D341Med (cell line): ENCODE measurements around the gene ITPR3.

Source experiments
- DNase-seq: peaks from one replicate; pipeline ENCODE4 v3.0.0; 2012; ENCODE audit warnings: low spot score

Gene ITPR3

DNA sequence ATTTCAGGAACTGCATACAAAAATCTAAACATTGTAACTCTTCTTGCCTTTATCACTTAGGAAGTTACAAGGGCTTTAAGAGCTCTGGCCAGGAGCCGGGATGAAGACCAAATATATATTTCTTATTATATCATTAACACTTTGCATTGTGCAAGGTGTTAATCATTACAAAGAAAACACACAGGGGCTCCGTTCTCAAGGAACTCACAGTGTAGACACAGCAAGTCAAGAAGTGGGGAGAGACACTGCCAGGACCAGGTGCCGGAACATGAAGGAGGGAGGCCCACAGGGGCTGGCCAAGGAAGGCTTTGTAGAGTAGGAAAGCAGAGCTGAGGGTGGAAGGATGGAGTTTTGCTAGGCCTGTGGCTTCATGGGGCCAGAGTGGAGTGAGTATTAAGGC is 17.4 kb downstream of the ITPR3 start:
- no peak for DNase-seq

DNA sequence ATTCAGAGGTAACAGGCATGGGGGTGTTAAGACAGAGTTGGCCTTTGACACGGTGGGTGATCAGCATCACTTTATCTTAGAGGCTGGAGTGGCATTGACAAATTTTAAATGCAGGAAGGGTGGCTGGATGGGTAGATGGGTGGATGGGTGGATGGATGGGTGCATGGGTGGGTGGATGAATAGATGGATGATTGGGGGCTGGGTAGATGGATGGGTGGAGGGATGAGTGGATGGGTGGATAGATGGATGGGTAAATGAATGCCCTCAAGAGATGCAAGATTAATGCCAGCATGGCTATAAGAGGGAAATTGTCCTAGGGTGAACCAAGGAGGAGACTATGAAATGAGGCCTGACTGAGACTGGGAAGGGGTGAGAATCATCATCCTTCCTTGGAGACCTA is 18.4 kb downstream of the ITPR3 start:
- no peak for DNase-seq

DNA sequence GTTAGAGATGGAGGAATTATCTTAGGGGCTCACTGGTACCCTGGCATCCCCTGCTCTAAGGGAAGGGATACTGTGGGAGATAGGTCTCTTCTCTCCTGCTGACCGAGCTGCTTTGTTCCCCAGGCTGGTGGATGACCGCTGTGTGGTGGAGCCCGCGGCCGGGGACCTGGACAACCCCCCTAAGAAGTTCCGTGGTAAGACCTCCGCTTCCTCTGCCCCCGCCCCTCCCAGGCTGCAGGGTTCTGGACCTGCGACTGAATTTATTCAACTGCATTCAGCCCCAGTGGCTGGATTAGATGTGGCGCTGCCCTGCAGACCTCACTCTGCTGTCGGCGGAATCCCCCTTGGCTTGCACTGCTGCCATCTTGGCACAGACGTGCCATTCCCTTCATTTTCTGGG is 19.2 kb downstream of the ITPR3 start:
- no peak for DNase-seq

DNA sequence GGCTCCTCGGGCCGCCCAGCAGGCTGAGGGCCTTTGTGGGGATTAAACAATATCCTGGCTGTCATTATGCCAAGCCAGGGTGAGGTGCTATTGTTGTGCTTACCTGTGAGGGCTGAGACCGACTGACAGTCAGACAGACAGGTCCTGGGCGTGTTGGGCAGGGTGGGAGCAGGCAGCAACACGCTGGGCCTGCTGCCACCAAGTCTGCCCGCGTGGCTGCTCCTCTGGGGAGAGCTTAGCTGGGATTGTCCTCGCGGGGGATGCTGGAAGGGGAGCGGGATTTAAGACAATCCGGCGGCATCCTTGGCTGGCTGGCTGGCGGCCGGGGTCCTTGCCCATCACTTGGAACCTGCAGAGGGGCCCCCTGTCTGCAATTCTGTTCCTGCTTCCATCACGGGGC is 20.0 kb downstream of the ITPR3 start:
- peak; percentile 81 for DNase-seq

DNA sequence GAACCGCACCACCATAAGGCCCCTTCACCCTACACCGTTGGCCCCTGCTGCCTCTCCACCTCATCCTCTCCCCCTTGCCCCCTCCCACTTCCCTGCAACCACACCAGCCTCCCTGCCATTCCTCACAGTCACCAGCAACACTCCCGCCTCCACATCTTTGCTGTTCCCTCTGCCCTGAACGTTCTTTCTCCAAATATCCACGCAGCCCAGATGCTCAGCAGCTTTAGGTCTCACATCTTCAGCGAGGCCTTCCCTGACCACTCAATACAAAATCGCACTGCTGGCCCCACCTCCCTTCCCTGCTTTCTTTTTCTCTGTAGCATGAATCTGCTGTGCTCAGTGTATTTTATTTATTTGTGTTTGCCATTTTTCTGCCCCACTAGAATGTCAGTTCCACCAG is 20.5 kb downstream of the ITPR3 start:
- DNase-seq, result no peak

DNA sequence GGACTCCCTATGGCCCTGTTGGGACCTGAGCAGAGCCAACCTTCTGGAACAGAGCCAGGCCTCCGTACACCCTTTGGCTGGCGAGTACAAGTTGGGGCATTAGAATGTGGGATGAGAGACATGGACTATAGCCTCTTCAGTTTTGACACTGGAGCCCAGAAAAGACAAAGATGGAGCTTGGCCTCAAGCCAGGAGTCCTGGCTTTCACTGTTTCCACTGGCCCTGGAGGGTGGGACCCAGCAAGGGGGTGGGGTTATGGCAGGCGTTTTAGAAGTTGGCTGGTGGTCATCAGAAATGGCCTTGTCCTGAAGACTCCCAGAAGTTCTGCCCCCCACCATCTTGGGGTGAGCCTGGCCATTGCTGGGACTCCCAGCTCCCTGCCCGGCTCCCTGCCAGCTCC is 21.8 kb downstream of the ITPR3 start:
- DNase-seq, result no peak

DNA sequence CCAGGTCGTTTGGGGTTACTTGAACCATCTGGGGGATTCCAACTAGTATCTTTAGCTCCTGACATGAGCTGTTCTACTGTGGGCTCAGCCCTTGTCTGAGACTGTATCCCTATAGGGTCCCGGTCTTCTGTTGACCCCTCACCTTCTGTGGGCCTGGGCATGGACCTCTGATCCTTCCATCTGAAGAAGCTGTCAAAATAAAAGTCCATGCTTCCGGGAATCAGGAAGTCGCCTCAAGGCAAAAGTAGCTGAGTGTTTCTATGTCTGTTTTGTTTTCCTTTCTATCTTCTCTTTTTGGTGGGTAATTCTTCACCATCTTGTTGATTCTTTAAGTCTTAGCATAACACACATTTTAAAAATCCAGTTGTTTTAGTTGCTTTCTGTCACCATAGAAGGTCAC is 30.3 kb downstream of the ITPR3 start:
- DNase-seq, result no peak

DNA sequence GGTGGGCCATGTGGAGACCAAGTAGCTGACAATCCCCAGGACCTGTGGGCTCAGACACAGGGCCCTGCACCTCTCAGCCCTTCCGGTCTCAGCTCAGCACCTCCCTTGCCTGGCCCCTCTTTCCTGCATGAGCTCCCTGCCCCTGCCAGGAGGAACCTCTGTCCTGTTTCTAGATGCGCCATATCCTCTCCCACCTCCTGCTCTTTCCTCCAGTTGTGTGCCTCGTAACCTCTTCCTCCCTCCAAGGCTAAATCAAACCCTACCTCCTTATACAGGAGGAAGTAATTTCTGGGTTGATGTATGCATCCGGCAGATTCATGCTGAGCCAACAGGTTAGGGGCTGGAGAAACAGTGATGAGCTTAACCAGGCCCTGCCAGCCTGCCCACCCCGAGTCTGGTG is 30.9 kb downstream of the ITPR3 start:
- DNase-seq, result no peak

DNA sequence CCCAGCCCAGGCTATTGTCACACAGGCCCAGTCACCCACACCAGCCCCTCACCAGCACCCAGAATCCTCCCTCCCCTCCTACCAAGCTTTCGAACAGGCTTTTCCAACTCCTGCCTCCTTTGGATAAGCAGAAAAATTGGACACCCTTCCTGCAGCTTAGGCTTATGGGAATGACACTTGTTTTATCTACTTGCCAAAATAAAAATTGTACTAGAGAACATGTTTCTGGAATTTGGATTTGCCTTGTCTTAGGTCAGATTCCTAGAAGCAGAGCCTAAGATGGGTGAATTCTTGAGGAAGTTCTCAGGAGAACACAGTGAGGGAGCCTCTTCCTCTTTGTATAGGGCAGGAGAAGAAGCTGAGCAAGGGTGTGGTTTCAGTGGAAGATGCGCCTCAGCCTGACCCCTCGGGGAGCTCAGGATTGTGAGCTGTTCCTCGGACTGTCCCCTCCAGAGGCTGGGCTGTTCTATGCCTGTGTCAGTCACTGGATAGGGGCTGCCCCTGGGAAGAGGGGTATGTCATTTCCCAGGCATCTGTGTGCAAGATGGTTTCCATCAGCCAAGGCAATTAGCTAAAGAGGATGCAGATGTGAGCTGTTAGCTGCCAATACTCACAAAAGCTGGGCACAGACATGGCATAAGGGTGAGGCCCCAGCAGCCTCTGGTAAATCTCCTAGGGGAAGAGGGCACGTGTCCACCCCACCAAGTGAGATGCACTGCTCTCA is 33.9 kb downstream of the ITPR3 start:
- no peak for DNase-seq

DNA sequence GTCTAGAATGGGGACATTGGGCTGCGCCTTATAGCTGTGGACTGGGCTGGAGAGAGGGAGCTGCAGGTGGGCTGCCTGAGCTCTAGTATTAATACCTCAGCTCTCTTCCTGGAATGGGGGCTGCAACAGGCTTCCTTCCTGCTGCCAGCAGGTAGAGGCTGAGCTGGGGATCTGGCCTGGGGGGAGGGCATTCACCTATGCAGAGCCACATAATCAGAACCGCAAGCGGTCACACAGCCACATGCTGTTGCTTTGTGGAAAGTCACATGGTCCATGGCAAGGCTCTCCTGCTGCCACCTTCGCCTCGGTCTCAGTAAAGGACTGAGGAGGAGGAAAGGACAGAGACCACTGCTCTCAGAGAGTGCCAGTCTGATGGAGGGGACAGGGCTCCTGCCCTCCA is 35.7 kb downstream of the ITPR3 start:
- DNase-seq, result no peak

DNA sequence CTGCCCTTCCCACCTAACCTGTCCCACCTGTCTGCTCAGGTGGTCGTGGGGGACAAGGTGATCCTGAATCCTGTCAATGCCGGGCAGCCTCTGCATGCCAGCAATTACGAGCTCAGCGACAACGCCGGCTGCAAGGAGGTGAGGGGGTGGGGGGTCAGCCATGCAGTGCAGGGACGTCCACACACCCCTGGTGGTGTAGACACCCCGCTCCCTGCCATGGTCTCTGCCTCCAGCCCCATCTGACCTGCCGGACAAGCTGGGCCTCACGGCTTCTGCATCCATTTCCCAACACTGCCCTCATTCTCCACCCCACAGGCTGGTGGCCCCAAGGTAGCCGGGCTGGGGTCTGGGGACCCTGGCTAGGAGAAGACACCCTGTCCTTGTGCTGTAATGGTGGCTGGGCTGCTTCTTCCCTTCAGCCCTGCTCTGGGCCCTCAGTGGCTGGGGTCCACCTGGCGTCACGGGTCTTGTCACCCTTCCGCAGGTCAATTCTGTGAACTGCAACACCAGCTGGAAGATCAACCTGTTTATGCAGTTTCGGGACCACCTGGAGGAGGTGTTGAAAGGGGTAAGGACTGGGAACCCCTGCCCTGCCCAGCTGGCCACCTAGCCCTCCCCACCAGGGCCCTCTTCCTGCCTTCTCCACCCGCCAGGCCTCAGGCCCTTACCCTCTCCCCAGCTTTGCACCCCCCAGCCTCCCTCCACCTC is 38.0 kb downstream of the ITPR3 start:
- DNase-seq, result no peak

DNA sequence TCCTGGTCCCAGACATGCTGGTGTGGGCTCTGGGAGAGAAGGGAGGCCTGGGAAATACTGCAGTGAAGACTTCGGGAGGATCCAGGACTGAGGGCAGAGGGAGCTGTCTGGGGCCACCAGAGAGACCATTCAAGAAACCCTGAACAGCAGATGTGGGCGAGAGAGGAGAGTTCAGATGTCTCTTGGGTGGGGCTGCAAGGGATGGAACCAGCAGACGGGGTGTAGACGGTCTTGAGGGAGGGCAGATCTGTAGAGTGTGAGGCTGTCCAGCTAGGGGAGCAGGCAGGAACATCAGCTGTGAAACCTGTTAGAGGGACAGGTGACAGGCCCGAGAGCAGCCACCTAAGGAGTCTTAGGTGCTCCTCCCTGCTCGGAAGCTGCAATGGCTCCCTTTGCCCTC is 38.9 kb downstream of the ITPR3 start:
- no peak for DNase-seq

DNA sequence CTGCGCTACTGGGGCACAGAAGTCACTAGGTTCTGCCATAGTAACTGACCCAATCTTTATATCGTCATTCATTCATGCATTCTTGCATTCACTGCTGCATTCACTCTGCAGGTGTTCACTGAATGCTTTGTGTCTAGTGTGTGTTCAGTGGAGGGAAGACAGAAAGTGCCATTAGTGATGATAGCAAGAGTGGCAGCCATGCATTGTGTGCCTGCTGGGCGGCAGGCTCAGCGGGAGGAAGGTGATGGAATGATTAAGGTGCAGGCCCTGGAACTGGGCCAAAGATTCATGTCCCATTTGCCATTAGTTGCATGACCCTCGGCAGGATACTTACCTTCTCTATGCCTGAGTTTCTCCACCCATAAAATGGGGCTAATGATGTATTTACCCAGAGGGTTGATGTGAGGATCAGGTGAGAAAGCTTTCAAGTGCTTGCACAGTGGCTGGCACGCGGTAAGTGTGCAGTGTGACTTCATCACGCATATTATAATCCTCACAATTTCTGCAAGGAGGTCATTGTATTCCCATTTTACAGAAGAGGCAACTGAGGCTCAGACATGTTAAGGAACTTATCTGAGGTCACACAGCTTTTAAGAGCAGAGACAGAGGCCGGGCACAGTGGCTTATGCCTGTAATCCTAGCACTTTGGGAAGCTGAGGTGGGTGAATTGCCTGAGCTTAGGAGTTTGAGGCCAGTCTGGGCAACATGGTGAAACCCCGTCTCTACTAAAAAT is 40.1 kb downstream of the ITPR3 start:
- no peak for DNase-seq

DNA sequence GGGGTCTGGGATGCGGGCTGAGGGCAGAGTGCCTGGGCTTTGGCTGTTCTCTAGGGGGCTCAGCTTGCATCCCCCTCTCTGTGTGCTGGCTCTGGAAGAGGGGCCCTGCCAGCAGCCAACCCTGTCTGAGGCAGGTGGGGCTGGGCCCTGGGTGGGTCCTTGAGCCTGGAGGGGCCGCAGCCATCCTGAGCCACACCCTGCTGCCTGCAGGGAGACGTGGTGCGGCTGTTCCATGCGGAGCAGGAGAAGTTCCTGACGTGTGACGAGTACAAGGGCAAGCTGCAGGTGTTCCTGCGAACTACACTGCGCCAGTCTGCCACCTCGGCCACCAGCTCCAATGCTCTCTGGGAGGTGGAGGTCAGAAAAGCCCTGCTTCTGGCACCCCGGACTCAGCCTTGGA is 41.2 kb downstream of the ITPR3 start:
- DNase-seq, result no peak

DNA sequence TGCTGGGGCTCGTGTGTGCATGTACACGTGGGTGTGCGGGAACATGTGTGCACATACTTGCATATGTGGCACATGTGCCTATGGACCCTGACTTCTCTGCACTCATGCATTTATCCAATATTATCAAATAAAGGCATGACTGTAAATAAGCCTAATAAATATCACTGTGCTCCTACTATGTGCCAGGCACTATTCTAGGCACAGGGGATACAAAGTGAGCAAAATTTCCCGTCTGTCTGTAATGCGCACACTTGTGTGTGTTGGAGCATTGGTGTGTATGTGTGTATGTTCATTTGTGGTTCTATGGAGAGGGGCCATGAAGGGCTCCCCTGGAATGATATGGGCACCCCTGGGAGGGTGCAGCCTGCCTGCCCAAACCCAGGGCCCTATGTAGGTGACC is 41.9 kb downstream of the ITPR3 start:
- no peak for DNase-seq

DNA sequence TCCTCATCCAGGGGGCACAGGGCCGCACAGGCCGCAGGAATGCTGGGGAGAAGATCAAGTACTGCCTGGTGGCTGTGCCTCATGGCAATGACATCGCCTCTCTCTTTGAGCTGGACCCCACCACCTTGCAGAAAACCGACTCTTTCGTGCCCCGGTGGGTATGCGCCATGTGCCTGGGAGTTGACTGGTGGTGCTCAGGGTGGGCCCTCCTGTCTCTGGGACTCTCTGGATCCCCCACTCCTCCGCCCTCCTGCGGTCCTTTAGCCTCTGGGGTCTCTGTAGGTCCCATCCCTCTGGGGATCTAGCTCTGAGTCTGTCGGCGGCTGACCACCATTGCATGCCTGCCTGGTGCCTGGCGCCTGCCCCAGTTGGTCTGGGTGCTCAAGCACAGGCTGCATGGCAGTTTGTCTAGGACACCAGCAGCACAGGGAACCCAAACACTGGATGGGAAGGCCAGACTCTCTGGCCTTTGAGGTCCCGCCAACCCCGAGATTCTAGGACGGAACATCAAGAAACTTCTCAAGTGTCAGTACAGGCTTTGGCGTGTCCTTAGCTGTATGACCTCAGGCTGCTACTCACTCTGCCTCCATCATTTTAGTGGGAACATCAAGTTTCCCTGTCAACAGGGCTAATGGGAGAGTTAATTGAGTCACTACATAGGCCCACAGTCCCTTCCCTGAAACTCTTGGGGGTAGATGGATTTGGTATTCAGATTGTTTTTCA is 42.8 kb downstream of the ITPR3 start:
- DNase-seq, result no peak

DNA sequence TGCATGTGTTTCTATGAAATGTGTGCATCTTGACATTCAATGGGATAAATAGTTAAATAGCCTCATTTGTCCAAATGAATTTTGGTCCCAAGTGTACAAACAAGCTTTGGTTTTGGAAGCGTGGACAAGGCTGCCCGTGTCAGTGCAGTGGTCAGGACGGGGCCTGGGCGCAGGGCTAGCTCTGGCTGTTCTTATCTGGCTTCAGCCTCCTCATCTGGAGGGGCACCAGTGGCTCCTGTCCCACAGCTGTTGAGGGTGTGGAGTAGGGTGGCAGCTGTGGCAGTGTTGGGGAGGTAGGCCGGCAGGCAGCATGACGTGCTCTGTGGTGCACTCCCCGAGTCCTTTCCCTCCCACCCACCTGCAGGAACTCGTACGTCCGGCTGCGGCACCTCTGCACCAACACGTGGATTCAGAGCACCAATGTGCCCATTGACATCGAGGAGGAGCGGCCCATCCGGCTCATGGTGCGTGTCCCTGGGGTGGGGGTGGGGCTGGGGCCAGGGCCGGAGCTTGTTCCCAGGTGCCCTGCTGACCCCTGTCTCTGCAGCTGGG is 43.5 kb downstream of the ITPR3 start:
- no peak for DNase-seq

DNA sequence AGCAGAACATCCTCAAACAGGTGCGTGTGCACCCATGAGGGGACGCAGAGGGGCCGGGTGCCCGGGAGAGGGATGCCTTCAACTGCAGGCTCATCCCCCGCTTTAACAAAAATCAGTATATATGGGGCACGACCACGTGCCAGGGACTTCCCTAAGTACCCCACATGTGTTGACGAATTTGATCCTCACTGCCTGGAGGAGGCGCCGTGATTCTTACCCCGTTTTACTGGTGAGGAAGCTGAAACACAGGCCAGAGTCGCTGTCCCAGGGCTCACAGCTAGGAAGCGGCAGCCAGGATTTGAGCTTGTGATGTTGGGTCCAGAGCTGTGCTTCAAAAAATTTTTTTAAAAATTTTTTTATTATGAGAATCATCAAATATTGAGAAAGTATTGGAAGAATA is 44.8 kb downstream of the ITPR3 start:
- DNase-seq, result no peak

DNA sequence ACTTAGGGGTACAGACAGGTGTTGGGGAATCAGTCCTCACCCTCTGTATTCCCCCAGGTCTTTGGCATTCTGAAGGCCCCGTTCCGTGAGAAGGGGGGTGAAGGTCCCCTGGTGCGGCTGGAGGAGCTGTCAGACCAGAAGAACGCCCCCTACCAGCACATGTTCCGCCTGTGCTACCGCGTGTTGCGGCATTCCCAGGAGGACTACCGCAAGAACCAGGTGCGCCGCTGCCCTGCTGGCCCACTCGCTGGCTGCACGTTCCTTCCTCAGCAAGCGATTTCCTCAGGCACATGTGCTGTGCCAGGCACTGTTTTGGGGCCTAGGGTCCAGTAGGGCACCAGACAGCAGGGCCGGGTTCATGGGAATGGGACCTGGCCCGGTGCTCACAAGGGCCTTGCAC is 46.0 kb downstream of the ITPR3 start:
- DNase-seq, result no peak

DNA sequence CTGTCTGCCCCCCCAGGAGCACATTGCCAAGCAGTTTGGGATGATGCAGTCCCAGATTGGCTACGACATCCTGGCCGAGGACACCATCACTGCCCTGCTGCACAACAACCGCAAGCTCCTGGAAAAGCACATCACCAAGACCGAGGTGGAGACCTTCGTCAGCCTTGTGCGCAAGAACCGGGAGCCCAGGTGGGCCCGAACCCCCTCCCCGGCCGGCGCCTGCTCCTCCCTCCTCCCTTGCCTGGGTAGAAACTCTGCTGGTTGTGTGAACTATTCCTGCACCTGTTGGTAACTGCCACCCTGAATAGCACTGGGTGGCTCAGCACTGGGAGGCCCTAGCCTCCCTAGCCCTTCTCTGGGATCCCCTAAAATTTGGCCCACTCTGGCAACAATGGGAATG is 46.7 kb downstream of the ITPR3 start:
- no peak for DNase-seq

DNA sequence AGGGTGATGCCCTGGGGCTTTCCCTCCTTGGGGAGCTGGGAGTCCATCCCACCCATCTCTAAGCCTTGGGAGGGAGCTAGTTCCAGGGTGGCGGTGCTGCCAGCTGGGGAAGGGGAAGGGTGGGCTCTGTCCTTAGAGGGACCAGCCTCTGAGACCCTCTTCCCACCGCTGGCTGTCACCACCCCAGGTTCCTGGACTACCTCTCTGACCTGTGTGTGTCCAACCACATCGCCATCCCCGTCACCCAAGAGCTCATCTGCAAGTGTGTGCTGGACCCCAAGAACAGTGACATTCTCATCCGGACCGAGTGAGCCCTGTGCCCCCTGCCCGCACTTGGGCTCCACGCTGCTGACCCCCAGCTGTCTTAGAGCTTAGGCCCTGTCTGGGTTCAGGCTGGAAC is 47.2 kb downstream of the ITPR3 start:
- no peak for DNase-seq

DNA sequence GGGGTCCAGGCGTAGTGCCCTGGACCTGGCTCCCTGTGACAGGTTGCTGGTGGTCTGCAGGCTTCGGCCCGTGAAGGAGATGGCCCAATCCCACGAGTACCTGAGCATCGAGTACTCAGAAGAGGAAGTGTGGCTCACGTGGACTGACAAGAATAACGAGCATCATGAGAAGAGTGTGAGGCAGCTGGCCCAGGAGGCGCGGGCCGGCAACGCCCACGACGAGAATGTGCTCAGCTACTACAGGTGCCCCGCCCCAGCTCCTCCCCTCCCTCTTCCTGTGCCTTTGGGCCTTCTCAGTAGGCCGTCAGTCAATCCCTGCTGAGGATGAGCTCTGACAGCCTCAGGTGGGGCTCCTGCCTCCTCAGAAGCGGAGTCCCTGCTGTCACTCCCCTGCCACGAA is 47.8 kb downstream of the ITPR3 start:
- DNase-seq, result no peak
